Thymus (tissue), 11 donors: Measurements from ENCODE around the gene FGD1. TPM values are rescaled to one million over a fixed set of nuclear protein-coding genes. Genes with fewer than 3 reads are reported as not detected.

Experiments used
- DNase-seq, 9 donors: peaks; one replicate each; pipeline ENCODE4 v3.0.0-alpha.2; 2013; ENCODE audit warnings: low spot score in 9 of 9, low read depth in 6 of 9, missing footprints in 1 of 9
- H3K27ac ChIP-seq, 2 donors: one replicate each; pipeline ENCODE4 v1.5.1; 2013; ENCODE audit warnings: control low read depth in 1 of 2, low read depth in 1 of 2, low read length in 1 of 2, mild to moderate bottlenecking in 1 of 2, moderate library complexity in 1 of 2
- H3K27me3 ChIP-seq, 2 donors: one replicate each; pipeline ENCODE4 v1.5.1; 2013; ENCODE audit warnings: low read length in 1 of 2; ENCODE audit not compliant: control insufficient read depth in 2 of 2, insufficient read depth in 1 of 2
- H3K36me3 ChIP-seq, 2 donors: one replicate each; pipeline ENCODE4 v1.5.1; 2013; ENCODE audit warnings: low read length in 1 of 2, mild to moderate bottlenecking in 1 of 2, moderate library complexity in 1 of 2; ENCODE audit not compliant: control insufficient read depth in 2 of 2, insufficient read depth in 2 of 2
- H3K4me1 ChIP-seq, 2 donors: one replicate each; pipeline ENCODE4 v1.5.1; 2013; ENCODE audit warnings: low read length in 2 of 2; ENCODE audit not compliant: control insufficient read depth in 2 of 2, insufficient read depth in 2 of 2
- H3K4me3 ChIP-seq, 2 donors: one replicate each; pipeline ENCODE4 v1.5.1; 2013; ENCODE audit warnings: low read length in 2 of 2, control low read depth in 1 of 2, mild to moderate bottlenecking in 1 of 2
- H3K9me3 ChIP-seq, 2 donors: one replicate each; pipeline ENCODE4 v1.5.1; 2013; ENCODE audit warnings: low read length in 1 of 2, mild to moderate bottlenecking in 1 of 2; ENCODE audit not compliant: control insufficient read depth in 2 of 2, insufficient read depth in 1 of 2
- WGBS: extraction: QIAGEN DNeasy Blood & Tissue Kit; methylation state at CpG from one replicate; pipeline ENCODE4 v1.1.7; 2013; 5-methylcytosine and 5-hydroxymethylcytosine counted together
- polyA plus RNA-seq: library from polyadenylated mRNA; stranded (reverse); fragments of 200-250 nt; gene quantifications from one replicate; pipeline ENCODE4 v1.2.3, GENCODE V29; 2013
- total RNA-seq: library from RNA; stranded (reverse); fragments of 120-200 nt; gene quantifications from one replicate; pipeline ENCODE4 v1.2.4, GENCODE V29; 2013
- donor health status: healthy.

The FGD1 gene
- total and polyA plus RNA-seq, 2 donors: 0.57 to 0.98 TPM

GRCh38 chrX:54416965-54417364, 79.1 kb downstream of the FGD1 start:
- no peak overlapping the region for H3K4me3 ChIP-seq
- no peaks in the 10 kb centered on the region for H3K9me3 ChIP-seq
- H3K4me1 ChIP-seq: peaks cover 0 to 12% of the 10 kb centered on the region in 2 donors
- no peak for DNase-seq
- H3K27me3 ChIP-seq: peaks cover 0 to 6% of the 10 kb centered on the region in 2 donors
- H3K36me3 ChIP-seq: no peaks in the 10 kb centered on the region
- no peak overlapping the region for H3K27ac ChIP-seq
- 97% methylated on average over 2 of the region's 2 CpGs for WGBS

GRCh38 chrX:54415534-54416350, 80.3 kb downstream of the FGD1 start:
- peak in 1 of 9 donors; percentile 14 for DNase-seq
- H3K4me1 ChIP-seq: peaks cover 0 to 12% of the 10 kb centered on the region in 2 donors
- WGBS: 15% methylated on average over 13 of the region's 13 CpGs

GRCh38 chrX:54413753-54414152, 82.3 kb downstream of the FGD1 start:
- Histone ChIP-seq H3K27me3 (peaks cover 0 to 6% of the 10 kb centered on the region in 2 donors), H3K4me1 (peaks cover 0 to 12% of the 10 kb centered on the region in 2 donors), H3K36me3 (no peaks in the 10 kb centered on the region), H3K27ac (no peak overlapping the region), H3K9me3 (no peaks in the 10 kb centered on the region), H3K4me3 (no peak overlapping the region)
- 14% methylated on average over 3 of the region's 3 CpGs for WGBS
- DNase-seq: peak in 1 of 9 donors; percentile 39

More at GRCh38 chrX:54415534-54416350, 80.3 kb downstream of the FGD1 start:
- Histone ChIP-seq H3K36me3 (no peaks in the 10 kb centered on the region), H3K27me3 (peaks cover 0 to 6% of the 10 kb centered on the region in 2 donors), H3K4me3 (no peak overlapping the region), H3K27ac (no peak overlapping the region), H3K9me3 (no peaks in the 10 kb centered on the region)

- no peak for DNase-seq
- no peak overlapping the region for H3K4me3 ChIP-seq
- H3K9me3 ChIP-seq: no peaks in the 10 kb centered on the region
- H3K27ac ChIP-seq: no peak overlapping the region
- peaks cover 0 to 12% of the 10 kb centered on the region in 2 donors for H3K4me1 ChIP-seq
- no peaks in the 10 kb centered on the region for H3K36me3 ChIP-seq
- H3K27me3 ChIP-seq: peaks cover 0 to 3% of the 10 kb centered on the region in 2 donors
- WGBS: 54% methylated on average over 1 of the region's 1 CpG
These were observed 84.3 kb downstream of the FGD1 start for GRCh38 chrX:54411732-54412131.

- WGBS: 88% methylated on average over 2 of the region's 2 CpGs
- no peak overlapping the region for H3K4me3 ChIP-seq
- DNase-seq: no peak
- H3K27me3 ChIP-seq: no peaks in the 10 kb centered on the region
- no peak overlapping the region for H3K27ac ChIP-seq
- no peaks in the 10 kb centered on the region for H3K36me3 ChIP-seq
- no peaks in the 10 kb centered on the region for H3K4me1 ChIP-seq
- H3K9me3 ChIP-seq: no peaks in the 10 kb centered on the region
These were observed 88.8 kb downstream of the FGD1 start for GRCh38 chrX:54407266-54407665.

- H3K9me3 ChIP-seq: no peaks in the 10 kb centered on the region
- H3K4me3 ChIP-seq: no peak overlapping the region
- H3K36me3 ChIP-seq: no peaks in the 10 kb centered on the region
- no peaks in the 10 kb centered on the region for H3K4me1 ChIP-seq
- DNase-seq: no peak
- H3K27ac ChIP-seq: no peak overlapping the region
- WGBS: 97% methylated on average over 1 of the region's 1 CpG
- no peaks in the 10 kb centered on the region for H3K27me3 ChIP-seq
These were observed 98.9 kb downstream of the FGD1 start for GRCh38 chrX:54397113-54397512.

Other genes with a start within 250 kb of the FGD1 start
- gene WNK3, start 138.2 kb downstream of the FGD1 start, total RNA-seq: 1.9 TPM
- gene WNK3, start 138.2 kb downstream of the FGD1 start, polyA plus RNA-seq: 0.30 TPM
- gene TSR2, start 55.8 kb downstream of the FGD1 start, total RNA-seq: 23.4 TPM
- gene TSR2, start 55.8 kb downstream of the FGD1 start, polyA plus RNA-seq: 31.0 TPM
- 18.7 TPM for gene GNL3L, start 34.0 kb upstream of the FGD1 start, total RNA-seq
- 6.0 TPM for gene GNL3L, start 34.0 kb upstream of the FGD1 start, polyA plus RNA-seq